Body of pancreas (tissue), 4 donors: ENCODE measurements around the gene CASZ1.

Experiments
- POLR2A ChIP-seq, 3 donors: fragments of 450-650 bp; IDR thresholded peaks; one replicate each; pipeline ENCODE4 v1.6.1; 2016; ENCODE audit warnings: antibody characterized with exemption in 3 of 3, mild to moderate bottlenecking in 2 of 3
- TF ChIP-seq, protein P1 (sequence below), 7 experiments: fragments of 450-650 bp in 4 of 7; fragments of 200-600 bp in 3 of 7; sonication (generic) in 3 of 7; IDR thresholded peaks; one replicate each; pipeline ENCODE4 v1.5.1; 2016 to 2019; ENCODE audit warnings: antibody characterized with exemption in 7 of 7

DNA sequence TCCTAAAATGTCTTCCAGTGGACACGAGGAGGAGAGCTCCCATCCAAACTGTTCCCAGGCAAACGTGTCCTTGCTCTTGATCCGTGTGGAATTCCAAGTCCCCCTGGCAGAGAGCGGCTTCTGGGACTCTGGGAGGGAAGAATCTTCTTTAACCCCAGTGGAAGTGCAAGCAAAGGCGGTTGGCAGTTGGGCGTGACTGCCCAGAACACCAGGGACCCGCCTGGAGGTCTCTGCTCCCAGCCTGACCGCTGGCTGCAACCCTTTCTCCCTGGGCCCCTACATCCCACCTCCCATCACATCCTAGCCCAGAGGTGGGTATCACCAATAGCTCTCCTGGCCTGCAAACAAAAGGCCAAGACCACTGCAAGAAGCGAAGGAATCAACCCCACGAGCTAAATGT is 17.8 kb downstream of the CASZ1 start:
- TF ChIP-seq, protein P1, sequence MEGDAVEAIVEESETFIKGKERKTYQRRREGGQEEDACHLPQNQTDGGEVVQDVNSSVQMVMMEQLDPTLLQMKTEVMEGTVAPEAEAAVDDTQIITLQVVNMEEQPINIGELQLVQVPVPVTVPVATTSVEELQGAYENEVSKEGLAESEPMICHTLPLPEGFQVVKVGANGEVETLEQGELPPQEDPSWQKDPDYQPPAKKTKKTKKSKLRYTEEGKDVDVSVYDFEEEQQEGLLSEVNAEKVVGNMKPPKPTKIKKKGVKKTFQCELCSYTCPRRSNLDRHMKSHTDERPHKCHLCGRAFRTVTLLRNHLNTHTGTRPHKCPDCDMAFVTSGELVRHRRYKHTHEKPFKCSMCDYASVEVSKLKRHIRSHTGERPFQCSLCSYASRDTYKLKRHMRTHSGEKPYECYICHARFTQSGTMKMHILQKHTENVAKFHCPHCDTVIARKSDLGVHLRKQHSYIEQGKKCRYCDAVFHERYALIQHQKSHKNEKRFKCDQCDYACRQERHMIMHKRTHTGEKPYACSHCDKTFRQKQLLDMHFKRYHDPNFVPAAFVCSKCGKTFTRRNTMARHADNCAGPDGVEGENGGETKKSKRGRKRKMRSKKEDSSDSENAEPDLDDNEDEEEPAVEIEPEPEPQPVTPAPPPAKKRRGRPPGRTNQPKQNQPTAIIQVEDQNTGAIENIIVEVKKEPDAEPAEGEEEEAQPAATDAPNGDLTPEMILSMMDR (IDR thresholded peaks at IDR 0.05), result no peak
- no peak for TF ChIP-seq POLR2A (IDR thresholded peaks at IDR 0.05)
